H9 (cell line): ENCODE data around the gene PRDM8. TPM values are rescaled to one million over a fixed set of nuclear protein-coding genes. Genes with fewer than 3 reads are reported as not detected.

Source experiments
- DNase-seq: peaks from one replicate; pipeline ENCODE4 v3.0.0-alpha.2; 2017
- H2AFZ ChIP-seq: one replicate; pipeline ENCODE4 v1.6.1; 2013; ENCODE audit warnings: mild to moderate bottlenecking, low read length, control low read depth, moderate library complexity
- H2AK5ac ChIP-seq: 2 replicates; pipeline ENCODE4 v1.6.1; 2013; ENCODE audit warnings: low read length, control low read depth, mixed read lengths; ENCODE audit not compliant: insufficient read length
- H2BK120ac ChIP-seq: one replicate; pipeline ENCODE4 v1.6.1; 2013; ENCODE audit warnings: low read depth, mild to moderate bottlenecking, low read length, control low read depth, inconsistent platforms; ENCODE audit not compliant: poor library complexity, severe bottlenecking
- H2BK12ac ChIP-seq: 2 replicates; pipeline ENCODE4 v1.6.1; 2013; ENCODE audit warnings: low read length, control low read depth, mixed read lengths, low read depth; ENCODE audit not compliant: insufficient read length
- H2BK15ac ChIP-seq: 2 replicates; pipeline ENCODE4 v1.6.1; 2013; ENCODE audit warnings: low read depth, low read length, control low read depth
- H2BK20ac ChIP-seq: one replicate; pipeline ENCODE4 v1.6.1; 2013; ENCODE audit warnings: low read depth, mild to moderate bottlenecking, low read length, control low read depth, inconsistent platforms; ENCODE audit not compliant: poor library complexity, severe bottlenecking
- H2BK5ac ChIP-seq: 2 replicates; pipeline ENCODE4 v1.6.1; 2013; ENCODE audit warnings: low read length, control low read depth, mixed read lengths; ENCODE audit not compliant: insufficient read length
- H3K14ac ChIP-seq: 2 replicates; pipeline ENCODE4 v1.6.1; 2013; ENCODE audit warnings: low read length, control low read depth; ENCODE audit not compliant: insufficient read depth
- H3K18ac ChIP-seq: 2 replicates; pipeline ENCODE4 v1.6.1; 2013; ENCODE audit warnings: low read depth, mild to moderate bottlenecking, mixed read lengths, low read length, control low read depth; ENCODE audit not compliant: insufficient read length
- H3K23ac ChIP-seq: 2 replicates; pipeline ENCODE4 v1.6.1; 2013; ENCODE audit warnings: low read length, control low read depth, mixed read lengths, low read depth; ENCODE audit not compliant: insufficient read length
- H3K23me2 ChIP-seq: 2 replicates; pipeline ENCODE4 v1.6.1; 2013; ENCODE audit warnings: low read depth, mild to moderate bottlenecking, mixed read lengths, low read length, control low read depth; ENCODE audit not compliant: insufficient read length, poor library complexity, severe bottlenecking
- H3K27ac ChIP-seq: 2 replicates; pipeline ENCODE4 v1.5.1; 2013; ENCODE audit warnings: low read length, control low read depth, mixed read lengths, low read depth; ENCODE audit not compliant: insufficient read length
- H3K27me3 ChIP-seq: 2 replicates; pipeline ENCODE4 v1.6.1; 2013; ENCODE audit warnings: low read length, control low read depth, inconsistent platforms; ENCODE audit not compliant: insufficient read depth
- H3K4ac ChIP-seq: 2 replicates; pipeline ENCODE4 v1.6.1; 2013; ENCODE audit warnings: low read depth, mild to moderate bottlenecking, control low read depth, inconsistent platforms, low read length, moderate library complexity
- H3K4me1 ChIP-seq: 2 replicates; pipeline ENCODE4 v1.6.1; 2013; ENCODE audit warnings: low read length, control low read depth, inconsistent platforms; ENCODE audit not compliant: insufficient read depth
- H3K4me2 ChIP-seq: 2 replicates; pipeline ENCODE4 v1.6.1; 2013; ENCODE audit warnings: low read length, control low read depth, mixed read lengths; ENCODE audit not compliant: insufficient read length, insufficient read depth
- H3K56ac ChIP-seq: 2 replicates; pipeline ENCODE4 v1.6.1; 2013; ENCODE audit warnings: low read depth, mild to moderate bottlenecking, mixed read lengths, low read length, control low read depth; ENCODE audit not compliant: insufficient read length
- H3K79me1 ChIP-seq: 2 replicates; pipeline ENCODE4 v1.6.1; 2013; ENCODE audit warnings: low read depth, mild to moderate bottlenecking, moderate library complexity, low read length, control low read depth, inconsistent platforms; ENCODE audit not compliant: insufficient read depth, poor library complexity, severe bottlenecking
- H3K79me2 ChIP-seq: 2 replicates; pipeline ENCODE4 v1.6.1; 2013; ENCODE audit warnings: low read length, control low read depth, inconsistent platforms; ENCODE audit not compliant: insufficient read depth
- H3K9ac ChIP-seq: 2 replicates; pipeline ENCODE4 v1.6.1; 2013; ENCODE audit warnings: low read length, control low read depth, mixed read lengths; ENCODE audit not compliant: insufficient read length; ENCODE audit errors: extremely low read depth
- H3K9me3 ChIP-seq: one replicate; pipeline ENCODE4 v1.6.1; 2013; ENCODE audit warnings: low read depth, low read length, inconsistent platforms; ENCODE audit not compliant: control insufficient read depth
- H3T11ph ChIP-seq: one replicate; pipeline ENCODE4 v1.6.1; 2013; ENCODE audit warnings: mild to moderate bottlenecking, low read length, control low read depth, inconsistent platforms
- H4K20me1 ChIP-seq: one replicate; pipeline ENCODE4 v1.6.1; 2013; ENCODE audit not compliant: control insufficient read depth, insufficient read length, insufficient read depth
- H4K5ac ChIP-seq: 2 replicates; pipeline ENCODE4 v1.6.1; 2013; ENCODE audit warnings: low read depth, mild to moderate bottlenecking, mixed read lengths, low read length, control low read depth; ENCODE audit not compliant: insufficient read length
- H4K8ac ChIP-seq: replicated peaks from 2 replicates; pipeline ENCODE4 v1.6.1; 2013; ENCODE audit warnings: low read length, control low read depth, mixed read lengths, low read depth; ENCODE audit not compliant: insufficient read length
- H4K91ac ChIP-seq: 2 replicates; pipeline ENCODE4 v1.6.1; 2013; ENCODE audit warnings: low read depth, mild to moderate bottlenecking, moderate library complexity, mixed read lengths, low read length, control low read depth; ENCODE audit not compliant: insufficient read length
- H3K27ac Mint-ChIP-seq, 3 experiments: 2 replicates in 2 of 3; 3 replicates in 1 of 3; pipeline ENCODE4 v1.8.0; 2020 to 2021; ENCODE audit warnings: mixed read lengths in 3 of 3, mild to moderate bottlenecking in 1 of 3, moderate library complexity in 1 of 3
- H3K27me3 Mint-ChIP-seq: 2 replicates; pipeline ENCODE4 v1.8.0; 2021; ENCODE audit warnings: low read depth, mild to moderate bottlenecking, moderate library complexity, mixed read lengths
- H3K36me3 Mint-ChIP-seq, 3 experiments: 2 replicates in 2 of 3; 3 replicates in 1 of 3; pipeline ENCODE4 v1.8.0; 2020 to 2021; ENCODE audit warnings: low read depth in 3 of 3, mixed read lengths in 3 of 3; ENCODE audit not compliant: insufficient read depth in 1 of 3
- H3K4me1 Mint-ChIP-seq, 2 experiments: 2 replicates each; pipeline ENCODE4 v1.8.0; 2020; ENCODE audit warnings: mixed read lengths in 2 of 2
- H3K4me3 Mint-ChIP-seq, 2 experiments: 2 replicates in 1 of 2; 3 replicates in 1 of 2; pipeline ENCODE4 v1.8.0; 2020 to 2021; ENCODE audit warnings: mild to moderate bottlenecking in 2 of 2, mixed read lengths in 2 of 2, moderate library complexity in 1 of 2
- H3K9me3 Mint-ChIP-seq, 2 experiments: 2 replicates in 1 of 2; 3 replicates in 1 of 2; pipeline ENCODE4 v1.8.0; 2020; ENCODE audit warnings: mild to moderate bottlenecking in 2 of 2, mixed read lengths in 2 of 2, moderate library complexity in 1 of 2
- CTCF ChIP-seq: fragments of 200-600 bp; sonication (generic); conservative IDR thresholded peaks from 3 replicates; pipeline ENCODE4 v1.8.0; 2021; ENCODE audit warnings: antibody characterized with exemption, mild to moderate bottlenecking
- WGBS: extraction: QIAGEN DNeasy Blood & Tissue Kit; methylation state at CpG from one replicate; pipeline ENCODE4 v1.1.7; 2013; ENCODE audit warnings: missing lambda C conversion rate, low lambda C conversion rate, mixed read lengths; ENCODE audit not compliant: insufficient read length; ENCODE audit errors: extremely low coverage; 5-methylcytosine and 5-hydroxymethylcytosine counted together
- total RNA-seq: library from RNA; stranded (reverse); gene quantifications from 2 replicates; pipeline ENCODE4 v1.2.1, GENCODE V29; 2021

PRDM8 gene
- total RNA-seq, 1 experiment from 2014 or later, result not detected

DNA sequence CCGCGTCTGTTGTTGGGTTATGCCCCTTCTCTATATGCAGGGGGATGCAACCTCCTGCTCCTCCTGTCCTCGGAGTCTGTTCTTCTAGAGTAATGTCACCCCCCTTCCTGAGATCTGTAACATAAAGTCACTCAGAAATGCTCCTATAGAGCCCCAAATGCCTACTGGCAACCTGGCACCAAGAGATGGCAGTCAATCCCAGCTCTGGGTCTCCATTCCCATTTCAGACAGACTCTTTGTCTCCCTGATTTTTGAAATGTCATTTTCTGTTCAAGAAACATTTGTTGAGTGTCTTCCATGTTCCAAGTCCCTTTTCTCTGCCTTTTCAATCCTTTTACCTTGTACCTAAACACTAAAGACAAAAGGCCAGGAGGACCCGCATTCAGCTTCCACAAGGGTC lies 9.6 kb upstream of the PRDM8 start:
- no CpG with 5 or more reads among the region's 4 CpGs for WGBS
- H3K4me3 Mint-ChIP-seq, result no peak overlapping the region
- peaks cover 100% of the 10 kb centered on the region for H3K27me3 Mint-ChIP-seq

More for the DNA sequence above, 9.6 kb upstream of the PRDM8 start:
- H2BK20ac ChIP-seq, result no peak overlapping the region
- no peak overlapping the region for H2BK5ac ChIP-seq
- H2BK12ac ChIP-seq, result no peak overlapping the region
- H2BK120ac ChIP-seq, result no peak overlapping the region
- peaks cover 92% of the 10 kb centered on the region for H3K27me3 ChIP-seq
- TF ChIP-seq CTCF, result no peak
- H3K23ac ChIP-seq, result no peak overlapping the region
- H3K4ac ChIP-seq, result no peak overlapping the region
- no peaks in the 10 kb centered on the region for H4K20me1 ChIP-seq
- H3K9ac ChIP-seq, result no peak overlapping the region
- peaks cover 2 to 3% of the 10 kb centered on the region in 2 experiments; a peak in 3 of 5 replicates for H3K9me3 Mint-ChIP-seq
- no peak overlapping the region for H2AK5ac ChIP-seq
- H3K4me2 ChIP-seq, result no peak overlapping the region
- no peaks in the 10 kb centered on the region for H3K79me1 ChIP-seq
- no peak overlapping the region for H3T11ph ChIP-seq
- H3K27ac ChIP-seq, result no peak overlapping the region
- no peak overlapping the region for H3K18ac ChIP-seq
- DNase-seq, result no peak
- no peak overlapping the region for H4K8ac ChIP-seq
- no peak overlapping the region for H3K14ac ChIP-seq
- H3K4me1 Mint-ChIP-seq, result peaks cover 33 to 42% of the 10 kb centered on the region in 2 experiments
- H2AFZ ChIP-seq, result no peak overlapping the region
- no peak overlapping the region for H3K56ac ChIP-seq
- H4K5ac ChIP-seq, result no peak overlapping the region
- H2BK15ac ChIP-seq, result no peak overlapping the region
- no peaks in the 10 kb centered on the region for H3K79me2 ChIP-seq
- H3K9me3 ChIP-seq, result no peaks in the 10 kb centered on the region
- no peaks in the 10 kb centered on the region; a peak in 1 of 7 replicates for H3K36me3 Mint-ChIP-seq
- no peak overlapping the region for H4K91ac ChIP-seq
- 0 out of 2 replicates have a peak, but pooled peaks cover 3% of the 10 kb centered on the region for H3K4me1 ChIP-seq
- H3K23me2 ChIP-seq, result peaks cover 15% of the 10 kb centered on the region
- no peak overlapping the region for H3K27ac Mint-ChIP-seq
